Stimulated activated CD4-positive, alpha-beta T cell treated with anti-CD3 and anti-CD28 coated beads, Interleukin-12 subunit alpha, Interleukin-12 subunit beta, amount 100 ng/mL, for 24 hours (primary cell): ENCODE results near the gene PRKCE.
A peak's percentile ranks its signal among the peaks of the same experiment; 100 is the strongest.

Experiments
- DNase-seq, 2 experiments: peaks; one replicate each; pipeline ENCODE4 v3.0.0-alpha.2; 2020; ENCODE audit warnings: low read depth in 2 of 2

Gene PRKCE

DNA sequence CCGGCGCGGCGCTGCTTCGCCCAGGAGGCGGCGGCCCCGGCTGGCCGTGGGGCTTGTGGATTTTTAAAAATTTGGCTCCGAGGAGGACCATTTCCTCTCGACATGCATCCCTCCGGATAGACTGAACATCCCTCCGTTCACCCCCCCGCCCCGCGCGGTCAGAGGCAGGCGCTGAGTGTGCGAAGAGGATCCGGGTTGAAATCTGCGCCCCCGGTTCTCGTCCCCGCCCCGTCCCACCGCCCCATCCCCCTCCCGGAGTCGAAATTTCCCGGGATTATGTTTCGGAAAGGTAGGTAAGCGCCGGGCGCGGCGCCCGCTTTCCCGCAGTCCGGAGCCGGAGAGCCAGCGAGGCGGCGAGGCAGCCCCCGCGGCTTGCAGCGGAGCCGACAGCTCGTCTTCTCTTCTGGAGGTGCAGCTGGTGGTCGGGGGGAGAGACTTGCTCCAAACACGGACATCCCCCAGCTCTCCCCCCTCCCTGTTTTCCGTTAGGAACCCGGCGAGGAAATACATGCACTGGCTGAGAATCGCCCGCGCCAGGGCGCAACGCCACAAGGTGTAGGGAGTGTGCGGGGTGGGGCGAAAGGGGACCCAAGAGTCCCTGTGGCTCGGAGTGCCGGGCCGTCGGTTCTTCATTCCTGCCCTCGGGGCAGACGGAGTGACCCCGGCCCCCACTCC is at the start of gene PRKCE:
TSS of gene PRKCE (plus strand) at position 261 of the 675 bp plus-strand sequence.
- peak in 1 of 2 experiments; percentile 48 for DNase-seq

DNA sequence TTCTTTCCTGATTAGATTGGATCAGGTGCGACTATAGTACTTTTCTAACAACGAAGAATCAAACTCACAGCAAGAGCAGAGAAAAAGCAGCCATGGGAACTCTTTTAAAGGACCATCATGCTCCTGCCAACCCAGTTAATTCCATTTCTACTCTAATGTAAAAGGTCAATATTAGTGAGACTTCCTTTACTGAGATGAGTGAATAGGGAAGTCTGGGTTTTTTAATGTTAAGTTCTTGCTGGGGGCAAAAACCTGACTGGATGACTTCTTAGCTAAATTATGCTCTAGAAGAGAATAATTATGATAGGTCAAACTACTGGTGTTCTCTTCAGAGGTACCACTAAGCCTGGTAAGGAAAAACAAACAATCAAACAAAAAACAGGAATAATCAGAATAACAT is 48.9 kb upstream of the PRKCE start:
- no peak for DNase-seq

DNA sequence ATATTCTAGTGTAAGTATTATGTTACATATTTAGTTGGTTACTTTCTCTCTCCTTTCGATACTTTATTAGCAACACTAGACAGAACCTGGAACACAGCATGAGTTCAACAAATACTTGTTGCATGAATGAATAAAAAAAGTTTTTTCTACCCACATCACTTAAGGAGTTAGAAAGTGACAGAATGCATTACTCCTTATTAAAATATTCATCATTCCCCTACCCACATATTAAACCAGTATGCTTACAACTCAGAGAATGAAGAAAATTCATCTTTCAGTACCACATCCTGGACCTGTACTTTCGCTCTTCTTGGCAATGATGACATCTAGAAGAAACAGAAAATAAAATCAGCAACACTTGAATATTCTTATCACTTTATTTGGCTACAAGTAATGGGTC is 46.4 kb upstream of the PRKCE start:
- DNase-seq, result no peak

DNA sequence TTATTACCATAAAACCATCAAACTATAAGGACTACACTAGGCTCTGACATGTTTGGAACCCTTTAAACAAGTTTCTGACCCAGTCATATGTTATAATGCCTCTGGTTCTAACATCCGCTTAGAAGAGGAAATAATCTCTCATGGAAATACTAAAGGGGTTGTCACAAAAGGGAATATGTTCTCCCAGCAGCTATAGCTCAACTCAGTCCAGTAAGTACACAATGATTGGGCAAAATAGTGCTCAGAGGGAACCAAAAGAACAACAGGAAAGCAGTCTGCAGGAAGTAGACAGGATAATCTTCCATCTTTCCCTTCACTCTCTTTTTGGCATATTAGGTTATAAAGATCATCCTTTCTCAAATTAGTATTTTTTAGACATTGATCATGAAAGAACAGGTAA is 44.7 kb upstream of the PRKCE start:
- no peak for DNase-seq

DNA sequence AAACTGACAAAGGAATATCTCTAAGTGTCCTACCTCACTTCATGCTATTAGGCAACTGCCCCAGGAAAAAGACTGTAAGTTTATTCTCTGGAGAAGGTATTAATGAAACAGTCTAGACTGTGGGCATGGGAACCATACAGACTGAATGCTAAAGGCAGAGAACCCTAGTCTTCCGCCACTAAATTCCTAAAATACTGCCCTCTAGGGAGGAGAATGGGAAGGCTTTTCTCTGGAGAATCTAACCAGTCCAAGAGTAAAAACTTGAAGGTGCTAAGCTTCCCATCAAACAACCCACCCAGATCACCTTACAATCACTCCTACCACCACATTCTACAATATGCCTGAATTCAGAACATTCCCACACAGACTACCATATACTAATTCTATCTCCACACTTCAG is 43.8 kb upstream of the PRKCE start:
- DNase-seq, result no peak

DNA sequence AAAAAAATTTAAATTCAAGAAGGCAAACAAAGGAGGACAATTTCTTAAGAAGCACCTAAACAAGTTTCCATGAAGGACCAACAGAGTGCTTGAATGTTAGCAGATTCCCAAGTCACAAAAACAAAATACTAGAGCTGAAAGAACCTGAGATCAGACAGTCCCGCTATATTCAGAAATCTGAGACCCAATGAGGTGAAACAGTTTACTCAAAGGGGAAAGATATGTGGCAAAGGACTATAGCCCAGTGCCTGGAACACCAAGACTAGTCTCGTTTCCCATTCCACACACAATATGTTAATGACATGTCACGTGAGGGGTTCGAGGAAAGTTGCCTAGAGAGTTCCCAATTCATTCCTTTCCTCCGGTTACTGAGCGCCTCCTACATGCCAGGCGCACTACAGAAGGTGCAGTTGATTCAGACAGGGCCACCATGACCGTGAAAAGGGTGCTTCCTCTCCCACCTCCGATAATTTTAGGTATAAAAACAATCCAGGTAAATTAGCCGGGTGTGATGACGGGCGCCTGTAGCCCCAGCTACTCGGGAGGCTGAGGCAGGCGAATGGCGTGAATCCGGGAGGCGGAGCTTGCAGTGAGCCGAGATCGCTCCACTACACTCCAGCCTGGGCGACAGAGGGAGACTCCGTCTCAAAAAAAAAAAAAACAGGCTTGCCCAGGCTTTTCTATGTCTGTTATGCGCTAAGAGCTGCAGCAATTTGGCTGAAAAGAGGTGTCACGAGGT is 41.0 kb upstream of the PRKCE start:
- DNase-seq, result peak; percentile 15 to 19

DNA sequence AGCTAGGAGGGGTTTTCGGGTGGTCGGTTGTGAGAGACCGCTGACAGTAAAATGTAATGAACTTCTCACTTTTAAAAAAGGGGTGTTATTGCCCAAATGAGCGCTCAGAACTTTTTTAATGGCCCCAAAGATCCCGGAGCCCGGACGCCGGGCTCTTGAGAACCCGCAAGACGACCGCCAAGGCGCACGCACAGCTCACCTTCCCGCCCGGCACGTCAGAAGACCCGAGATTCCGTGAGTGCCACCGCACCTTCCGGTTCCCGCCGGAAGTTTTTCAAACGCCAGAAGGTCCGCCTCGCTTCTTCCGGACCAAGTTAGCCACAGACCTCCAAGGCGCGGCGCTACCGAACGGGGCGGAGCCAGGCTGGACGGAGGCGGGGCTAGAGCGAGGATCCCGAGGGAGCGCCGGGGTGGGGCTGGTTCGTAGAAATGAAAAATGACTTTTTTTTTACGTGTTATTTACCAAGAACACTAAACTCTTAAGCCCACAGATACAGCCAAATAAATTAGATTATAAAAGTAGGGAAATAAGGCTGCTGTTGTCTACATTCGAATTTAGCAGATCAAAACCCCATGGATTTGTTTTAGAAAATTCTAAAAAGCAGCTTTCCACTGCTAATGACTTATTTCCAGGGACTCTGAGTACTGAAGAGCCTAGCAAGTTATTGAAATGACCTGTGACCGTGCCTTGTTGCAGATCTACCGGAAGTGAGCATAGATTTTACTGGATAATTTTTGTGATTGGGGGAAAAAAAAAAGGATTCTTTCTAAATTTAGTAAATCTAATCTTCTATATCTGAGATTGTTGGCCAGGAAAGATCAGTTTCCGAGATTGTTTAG is 40.2 kb upstream of the PRKCE start, which contains the start of gene SRBD1:
TSS of gene SRBD1 (minus strand) at position 248 of the 840 bp plus-strand sequence. CDS start 5,826 bp downstream, outside the sequence.
- peak; percentile 89 to 96 for DNase-seq

DNA sequence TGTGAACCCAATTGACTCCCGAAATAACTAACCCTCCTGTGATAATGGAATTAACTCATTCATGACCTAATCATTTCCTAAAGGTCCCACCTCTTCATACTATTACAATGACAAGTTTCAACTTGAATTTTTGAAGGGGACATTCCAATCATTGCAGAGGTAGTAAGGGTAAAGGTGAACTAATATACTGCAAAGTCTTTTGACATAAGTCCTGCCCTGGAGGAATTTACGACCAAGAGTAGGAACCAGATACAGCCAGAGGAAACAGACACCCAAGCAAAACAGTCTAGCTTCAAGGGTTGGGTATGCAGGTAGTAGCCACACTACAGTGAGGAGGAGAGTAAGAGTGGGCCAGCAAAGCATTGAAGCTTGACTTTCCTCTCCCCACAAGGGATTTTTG is 39.2 kb upstream of the PRKCE start:
- no peak for DNase-seq

DNA sequence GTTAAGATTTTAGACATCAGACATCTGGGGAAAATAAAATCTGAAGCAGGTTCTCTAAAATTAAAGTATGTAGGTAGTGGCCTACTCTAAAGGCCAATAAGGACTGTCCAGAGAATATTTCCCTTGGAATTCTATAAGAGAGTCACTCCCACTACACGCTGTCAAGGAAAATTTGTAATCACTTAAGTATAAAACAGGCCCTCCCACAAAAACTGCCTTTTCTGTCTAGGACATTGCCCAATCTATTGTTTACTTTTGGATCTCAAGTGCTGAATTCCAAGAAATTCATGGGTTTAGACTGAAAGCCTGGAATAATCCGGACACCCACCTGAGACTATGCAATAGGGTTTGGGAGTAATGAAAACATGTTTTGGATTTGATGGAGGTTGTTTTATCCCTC is 38.7 kb upstream of the PRKCE start:
- DNase-seq, result no peak

DNA sequence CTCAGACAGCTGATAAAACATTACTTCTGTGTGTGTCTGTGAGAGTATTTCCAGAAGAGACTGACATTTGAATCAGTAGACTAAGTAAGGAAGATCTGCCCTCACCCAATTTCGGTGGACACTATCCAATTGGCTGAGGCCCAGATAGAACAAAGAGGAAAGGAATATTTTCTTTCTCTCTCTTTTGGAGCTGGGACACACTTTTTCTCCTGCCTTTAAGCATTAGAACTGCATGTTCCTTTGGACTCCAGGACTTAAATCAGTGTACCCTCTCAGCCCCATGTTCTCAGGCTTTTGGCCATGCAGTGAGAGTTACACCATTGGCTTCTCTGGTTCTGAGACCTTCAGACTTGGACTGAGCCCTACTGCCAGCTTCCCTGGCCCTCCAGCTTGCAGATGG is 37.1 kb upstream of the PRKCE start:
- DNase-seq, result no peak

DNA sequence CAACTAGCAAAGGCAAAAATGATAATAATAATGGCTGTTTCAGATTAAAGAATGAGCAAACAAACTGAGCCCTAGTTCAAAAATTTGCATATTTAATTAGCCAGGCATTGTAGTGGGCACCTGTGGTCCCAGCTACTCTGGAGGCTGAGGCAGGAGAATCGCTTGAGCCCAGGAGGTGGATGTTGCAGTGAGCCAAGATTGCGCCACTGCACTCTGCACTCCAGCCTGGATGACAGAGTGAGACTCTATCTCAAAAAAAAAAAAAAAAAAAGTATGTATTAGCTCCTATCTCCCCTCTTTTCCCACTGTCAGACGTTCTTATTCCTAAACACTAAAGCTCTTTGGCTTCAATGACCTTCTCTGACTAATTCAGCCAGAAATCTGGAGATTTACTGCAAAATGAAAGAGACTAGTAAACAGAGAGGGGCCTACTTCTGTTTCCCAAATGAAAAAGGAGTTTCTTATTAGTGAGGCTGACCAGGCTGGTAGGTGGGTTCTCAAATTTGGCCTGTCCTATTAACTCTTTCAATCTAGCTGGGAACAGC is 36.5 kb upstream of the PRKCE start:
- no peak for DNase-seq

DNA sequence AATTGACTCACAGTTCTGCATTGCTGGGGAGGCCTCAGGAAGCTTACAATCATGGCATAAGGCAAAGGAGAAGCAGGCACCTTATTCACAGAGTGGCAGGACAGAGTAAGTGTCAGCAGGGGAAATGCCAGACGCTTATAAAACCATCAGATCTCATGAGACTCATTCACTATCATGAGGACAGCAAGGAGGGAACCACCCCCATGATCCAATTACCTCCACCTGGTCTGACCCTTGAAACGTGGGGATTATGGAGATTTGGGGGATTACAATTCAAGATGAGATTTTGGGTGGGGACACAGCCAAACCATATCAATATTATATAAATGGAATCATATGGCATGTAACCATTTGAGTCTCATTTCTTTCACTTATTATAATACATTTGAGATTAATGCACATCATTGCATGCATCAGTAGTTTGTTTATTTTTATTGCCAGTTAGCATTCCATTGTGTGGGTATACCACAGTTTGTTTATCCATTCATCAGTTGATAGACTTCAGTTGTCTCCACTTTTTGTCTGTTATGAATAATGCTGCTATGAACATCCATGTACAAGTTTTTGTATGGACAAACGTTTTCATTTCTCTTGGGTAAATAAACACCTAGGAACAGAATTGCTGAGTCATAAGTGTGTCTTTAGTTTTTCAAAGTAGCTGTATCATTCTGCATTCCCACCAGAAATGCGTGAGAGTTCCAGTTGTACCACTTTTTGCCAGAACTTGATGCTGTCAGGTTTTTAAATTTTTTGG is 34.6 kb upstream of the PRKCE start:
- DNase-seq, result no peak

DNA sequence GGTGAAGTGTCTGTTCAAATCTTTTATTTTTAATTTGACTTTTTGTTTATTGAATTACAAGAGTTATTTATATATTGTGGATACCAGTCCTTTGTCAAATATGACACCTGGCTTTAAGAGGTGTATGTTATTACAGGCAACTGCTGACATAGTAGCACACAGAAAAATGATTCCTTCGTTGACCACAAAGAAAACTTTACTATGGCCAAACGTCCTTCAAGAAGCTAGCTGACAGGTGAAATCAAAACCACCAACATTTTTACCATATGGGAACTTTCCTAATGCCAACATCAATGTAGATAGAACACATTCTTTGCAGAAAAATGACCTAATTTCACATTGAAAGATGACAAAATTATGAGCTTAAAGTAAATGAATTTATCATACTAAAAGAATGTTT is 34.0 kb upstream of the PRKCE start:
- DNase-seq, result no peak

DNA sequence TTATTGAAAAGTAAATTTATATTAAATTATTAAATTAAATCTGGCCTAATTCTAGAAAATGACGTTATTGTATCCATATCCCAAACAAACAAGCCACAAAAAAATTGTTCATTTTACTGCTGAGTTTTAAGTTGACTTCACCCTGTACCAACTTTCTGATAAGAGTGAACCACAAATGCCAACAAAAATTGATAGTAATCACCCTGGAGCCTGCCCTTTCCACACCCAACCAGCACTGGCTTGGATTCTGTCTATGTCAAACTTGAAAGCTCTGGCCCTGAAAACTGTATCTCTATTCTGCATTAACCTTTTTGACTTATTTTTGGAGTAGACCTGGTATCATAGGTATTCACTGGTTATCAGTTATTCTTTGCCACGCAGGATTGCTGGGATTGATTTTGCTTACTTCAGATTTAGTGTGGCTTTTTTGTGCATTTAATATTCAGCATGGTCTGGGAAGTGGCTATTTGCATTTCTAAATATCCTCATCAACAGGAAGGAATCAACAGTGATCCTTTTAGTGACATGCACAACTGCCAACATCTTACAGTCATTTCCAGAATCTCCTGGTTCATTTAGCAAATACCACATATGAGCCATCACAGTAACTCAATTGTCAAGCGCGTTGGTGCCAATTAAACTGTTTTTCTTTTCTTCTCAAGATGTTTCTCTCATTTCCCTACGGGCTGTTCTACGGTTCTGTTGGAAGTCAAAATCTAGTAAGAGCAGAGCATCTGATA is 29.0 kb upstream of the PRKCE start:
- no peak for DNase-seq

DNA sequence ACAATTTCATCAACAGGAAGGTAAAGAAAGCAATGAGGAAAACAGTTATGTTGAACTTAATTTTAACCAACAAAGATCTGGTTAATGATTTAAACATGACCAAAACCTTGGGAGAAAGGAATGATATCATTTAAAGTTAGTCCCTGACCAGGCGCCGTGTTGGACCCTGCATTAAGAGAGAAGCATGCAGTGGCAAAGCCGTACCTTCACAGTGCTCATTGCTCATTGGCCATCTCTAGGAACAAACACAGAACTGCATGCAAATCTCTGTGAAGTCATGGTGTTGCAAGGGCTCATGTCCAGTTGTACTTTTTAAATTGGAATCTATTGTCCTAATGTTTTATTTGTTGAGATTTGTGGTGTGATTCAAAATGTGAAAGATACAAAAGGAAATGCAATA is 28.4 kb upstream of the PRKCE start:
- no peak for DNase-seq

DNA sequence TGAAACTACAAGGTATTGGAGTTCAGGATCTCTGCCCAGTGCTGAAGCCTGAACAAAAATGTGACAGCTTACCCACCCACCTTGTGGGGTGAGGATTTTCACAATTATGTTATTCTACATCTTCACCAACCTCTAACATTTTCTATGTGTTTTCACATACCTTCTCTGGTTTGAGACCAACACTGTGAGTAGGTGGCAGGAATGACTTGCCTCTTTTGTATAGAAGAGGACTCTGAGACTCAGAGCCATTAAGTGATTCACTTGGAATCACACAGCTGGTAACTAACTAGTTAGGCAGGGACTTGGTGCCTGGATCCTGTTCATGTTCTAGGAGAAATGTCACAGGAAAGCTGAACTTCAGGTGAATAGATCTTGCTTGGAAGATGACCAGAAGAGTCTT is 25.7 kb upstream of the PRKCE start:
- DNase-seq, result no peak

DNA sequence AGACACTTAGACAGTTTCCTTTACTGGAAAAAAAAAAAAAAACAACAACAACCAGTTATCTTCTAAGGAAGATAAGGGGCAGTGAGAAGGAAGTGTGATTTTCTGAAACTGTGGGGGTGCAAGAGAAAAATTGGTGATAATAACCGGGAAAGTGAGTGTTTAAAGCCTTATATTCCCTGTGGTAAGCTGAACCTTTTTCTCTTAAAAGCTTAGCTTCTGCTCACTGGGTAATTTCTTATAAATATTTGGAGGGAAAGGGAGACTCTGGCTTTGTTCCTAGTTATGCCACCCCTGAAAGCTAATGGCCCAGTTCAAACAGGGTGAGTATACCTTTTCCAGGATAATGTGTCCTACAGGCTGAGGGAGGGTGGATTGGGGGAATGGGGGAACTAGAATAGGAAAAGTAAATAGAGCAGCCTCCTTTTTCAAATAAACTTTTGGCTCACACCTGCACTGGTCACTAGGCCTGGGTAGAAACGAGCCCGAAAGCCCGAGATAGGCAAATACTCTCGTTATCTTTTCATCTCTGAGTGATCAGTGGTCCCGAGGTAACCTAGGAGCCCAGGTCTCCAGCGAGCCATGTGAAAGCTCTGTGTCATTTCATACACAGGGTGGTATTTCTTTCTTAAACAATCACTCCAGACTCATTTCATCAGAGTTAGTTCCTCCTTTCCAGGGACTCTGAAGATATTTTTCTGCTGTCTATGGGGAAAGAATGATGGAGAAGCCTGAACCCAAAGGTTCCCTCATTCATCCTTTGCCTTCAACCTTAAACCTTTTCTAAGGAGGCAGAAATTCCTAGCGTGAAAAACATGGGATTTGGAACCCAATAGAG is 24.9 kb upstream of the PRKCE start:
- DNase-seq, result no peak

DNA sequence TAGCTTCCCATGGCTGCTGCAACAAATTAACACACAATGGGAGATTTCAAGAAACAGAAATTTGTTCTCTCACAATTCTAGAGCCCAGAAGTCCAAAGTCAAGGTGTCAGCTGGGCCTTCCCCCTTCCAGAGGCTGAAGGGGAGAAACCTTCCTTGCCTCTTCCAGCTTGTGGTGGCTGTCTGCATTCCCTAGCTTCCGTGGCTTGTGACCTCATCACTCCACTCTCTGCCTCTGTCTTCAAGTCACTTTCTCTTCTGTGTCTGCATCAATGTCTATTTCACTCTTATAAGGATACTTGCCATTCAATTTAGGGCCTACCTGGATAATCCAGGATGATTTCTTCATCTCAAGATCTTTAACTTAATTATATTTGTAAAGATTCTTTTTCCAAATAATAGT is 23.6 kb upstream of the PRKCE start:
- DNase-seq, result no peak

DNA sequence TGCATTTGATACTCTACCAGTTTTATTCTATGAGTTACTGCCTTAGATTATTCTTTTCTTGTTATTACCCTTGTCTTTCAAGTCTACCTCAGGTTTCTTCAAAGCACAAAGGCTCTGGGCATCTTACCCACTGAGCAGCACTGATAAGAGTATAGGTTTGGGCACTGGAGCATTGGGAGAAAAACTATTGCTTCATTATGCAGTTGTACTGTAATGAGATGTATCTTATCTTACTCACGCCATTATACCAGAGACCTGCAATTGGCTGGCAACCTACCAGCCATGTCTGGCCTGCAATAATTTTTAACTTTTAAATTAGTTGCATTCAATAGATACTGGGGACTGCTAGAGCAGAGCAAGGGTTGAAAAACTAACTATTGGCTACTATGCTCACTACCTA is 21.5 kb upstream of the PRKCE start:
- DNase-seq, result no peak

DNA sequence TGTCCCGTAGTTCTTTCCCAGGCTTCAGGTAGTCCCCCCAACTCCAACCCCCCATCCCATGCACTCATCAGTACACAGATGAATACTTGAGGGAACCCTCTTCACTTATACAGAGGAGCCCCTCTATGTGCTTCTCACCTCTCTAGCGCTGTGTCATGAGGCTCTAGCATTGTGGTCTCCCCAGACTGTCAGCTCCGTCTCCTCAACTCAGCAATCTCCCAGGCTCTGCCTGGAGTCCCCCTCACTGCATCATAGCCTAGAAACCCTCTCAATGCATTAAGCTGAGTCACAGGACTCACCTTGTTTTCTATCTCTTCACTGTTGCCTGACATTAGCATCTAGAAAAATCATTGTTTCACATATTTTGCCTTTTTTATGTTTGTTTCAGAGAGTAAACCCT is 20.2 kb upstream of the PRKCE start:
- no peak for DNase-seq
